22Rv1 (cell line): ENCODE measurements around the gene VWA8.

Experiments
- ZFX ChIP-seq: fragments of 450-650 bp; IDR thresholded peaks from 2 replicates; pipeline ENCODE4 v1.6.1; 2017; ENCODE audit warnings: antibody characterized with exemption, borderline replicate concordance
- TF ChIP-seq, protein P1 (sequence below): fragments of 450-650 bp; IDR thresholded peaks from 2 replicates; pipeline ENCODE4 v1.5.1; 2017; ENCODE audit warnings: mild to moderate bottlenecking

DNA sequence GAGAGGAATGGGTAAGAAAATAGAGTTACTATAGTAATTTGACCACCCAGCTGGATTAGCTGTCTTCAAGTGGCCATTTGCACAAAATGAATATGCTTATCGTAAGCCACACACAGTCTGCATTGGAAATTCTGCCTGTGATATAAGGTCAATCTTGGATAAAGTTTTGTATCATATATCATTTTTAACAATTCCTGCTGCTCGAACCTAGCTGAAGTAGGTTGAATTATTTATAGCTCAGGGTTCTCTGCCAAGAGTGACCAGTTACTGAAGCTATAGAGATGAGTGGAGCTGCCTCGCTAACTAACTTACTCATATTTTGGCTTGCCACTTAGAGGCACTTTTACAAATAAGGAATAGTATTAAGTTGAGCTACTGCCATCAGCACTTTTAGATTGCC lies 282.7 kb downstream of the VWA8 start:
- TF ChIP-seq, protein P1, sequence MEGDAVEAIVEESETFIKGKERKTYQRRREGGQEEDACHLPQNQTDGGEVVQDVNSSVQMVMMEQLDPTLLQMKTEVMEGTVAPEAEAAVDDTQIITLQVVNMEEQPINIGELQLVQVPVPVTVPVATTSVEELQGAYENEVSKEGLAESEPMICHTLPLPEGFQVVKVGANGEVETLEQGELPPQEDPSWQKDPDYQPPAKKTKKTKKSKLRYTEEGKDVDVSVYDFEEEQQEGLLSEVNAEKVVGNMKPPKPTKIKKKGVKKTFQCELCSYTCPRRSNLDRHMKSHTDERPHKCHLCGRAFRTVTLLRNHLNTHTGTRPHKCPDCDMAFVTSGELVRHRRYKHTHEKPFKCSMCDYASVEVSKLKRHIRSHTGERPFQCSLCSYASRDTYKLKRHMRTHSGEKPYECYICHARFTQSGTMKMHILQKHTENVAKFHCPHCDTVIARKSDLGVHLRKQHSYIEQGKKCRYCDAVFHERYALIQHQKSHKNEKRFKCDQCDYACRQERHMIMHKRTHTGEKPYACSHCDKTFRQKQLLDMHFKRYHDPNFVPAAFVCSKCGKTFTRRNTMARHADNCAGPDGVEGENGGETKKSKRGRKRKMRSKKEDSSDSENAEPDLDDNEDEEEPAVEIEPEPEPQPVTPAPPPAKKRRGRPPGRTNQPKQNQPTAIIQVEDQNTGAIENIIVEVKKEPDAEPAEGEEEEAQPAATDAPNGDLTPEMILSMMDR, result no peak
- no peak for TF ChIP-seq ZFX
